ENCODE measurements around the gene SETX.

Gene SETX

GRCh38 chr9:132267660-132268059 lies 87.1 kb downstream of the SETX start:
- Histone ChIP-seq H3K4me3 (ENCODE audit: low read length) (no peak overlapping the region), H3K36me3 (replicated peaks; ENCODE audit: low read depth, low read length) (peaks cover 86% of the 10 kb centered on the region), H3K4me2 (ENCODE audit: low read length) (no peak overlapping the region), H3K9me3 (ENCODE audit: insufficient read depth, low read length) (peaks cover 16% of the 10 kb centered on the region), H4K20me1 (ENCODE audit: insufficient read depth, low read length) (0 out of 2 replicates have a peak, but pooled peaks cover 6% of the 10 kb centered on the region), H2AFZ (ENCODE audit: low read depth, low read length) (no peak overlapping the region), H3K27ac (ENCODE audit: low read length) (no peak overlapping the region), H3K9ac (ENCODE audit: low read length) (no peak overlapping the region), H3K4me1 (ENCODE audit: low read length) (peaks cover 8% of the 10 kb centered on the region; the same call in 1 of the 2 replicates), H3K79me2 (ENCODE audit: low read length) (no peaks in the 10 kb centered on the region), H3K27me3 (ENCODE audit: low read depth, low read length) (no peaks in the 10 kb centered on the region)
- no peak for TF ChIP-seq CTCF (IDR thresholded peaks at IDR 0.05; ENCODE audit: low read depth, low read length)
- no peak for TF ChIP-seq EZH2phosphoT487 (IDR thresholded peaks at IDR 0.05; ENCODE audit: low read depth)

DNA sequence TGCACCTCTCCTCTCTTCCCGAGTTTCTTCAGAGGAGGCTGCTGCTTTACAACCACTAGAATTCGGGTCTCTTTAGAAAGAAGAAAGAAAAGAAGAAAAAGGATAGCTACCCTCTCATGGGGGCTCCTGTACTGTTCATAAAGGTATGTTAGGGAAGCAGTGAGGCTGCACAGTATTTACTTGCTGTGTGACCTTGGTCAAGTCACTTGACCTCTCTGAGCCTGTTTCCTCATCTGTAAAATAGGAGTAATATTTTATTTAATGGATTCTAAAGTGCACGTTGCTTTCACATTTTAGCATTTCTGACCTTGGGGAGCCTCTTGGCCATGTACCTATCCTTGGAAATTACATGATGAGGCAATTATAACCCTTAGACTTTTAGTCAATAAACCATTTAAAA lies 88.8 kb downstream of the SETX start:
- H3K36me3 ChIP-seq (replicated peaks; ENCODE audit: low read depth, low read length) = peaks cover 72% of the 10 kb centered on the region
- no peak overlapping the region for H2AFZ ChIP-seq (ENCODE audit: low read depth, low read length)
- H3K4me3 ChIP-seq (ENCODE audit: low read length) = no peak overlapping the region
- no peak overlapping the region for H3K4me2 ChIP-seq (ENCODE audit: low read length)
- H3K9me3 ChIP-seq (ENCODE audit: insufficient read depth, low read length) = peaks cover 16% of the 10 kb centered on the region
- no peak for TF ChIP-seq CTCF (IDR thresholded peaks at IDR 0.05; ENCODE audit: low read depth, low read length)
- no peak for TF ChIP-seq EZH2phosphoT487 (IDR thresholded peaks at IDR 0.05; ENCODE audit: low read depth)
- no peaks in the 10 kb centered on the region for H3K79me2 ChIP-seq (ENCODE audit: low read length)
- H3K9ac ChIP-seq (ENCODE audit: low read length) = no peak overlapping the region
- no peak overlapping the region for H3K27ac ChIP-seq (ENCODE audit: low read length)
- no peaks in the 10 kb centered on the region for H3K27me3 ChIP-seq (ENCODE audit: low read depth, low read length)
- H3K4me1 ChIP-seq (ENCODE audit: low read length) = peaks cover 8% of the 10 kb centered on the region; the same call in 1 of the 2 replicates
- peaks cover 14% of the 10 kb centered on the region for H4K20me1 ChIP-seq (ENCODE audit: insufficient read depth, low read length)

GRCh38 chr9:132260846-132261245 lies 93.9 kb downstream of the SETX start:
- Histone ChIP-seq H3K9me3 (ENCODE audit: insufficient read depth, low read length) (no peaks in the 10 kb centered on the region), H4K20me1 (ENCODE audit: insufficient read depth, low read length) (peaks cover 14% of the 10 kb centered on the region), H3K36me3 (replicated peaks; ENCODE audit: low read depth, low read length) (peaks cover 28% of the 10 kb centered on the region), H3K4me1 (ENCODE audit: low read length) (peaks cover 5% of the 10 kb centered on the region; the same call in 1 of the 2 replicates), H2AFZ (ENCODE audit: low read depth, low read length) (no peak overlapping the region), H3K27me3 (ENCODE audit: low read depth, low read length) (no peaks in the 10 kb centered on the region), H3K9ac (ENCODE audit: low read length) (no peak overlapping the region), H3K4me3 (ENCODE audit: low read length) (no peak overlapping the region), H3K27ac (ENCODE audit: low read length) (no peak overlapping the region), H3K79me2 (ENCODE audit: low read length) (no peaks in the 10 kb centered on the region), H3K4me2 (ENCODE audit: low read length) (no peak overlapping the region)
- no peak for TF ChIP-seq CTCF (IDR thresholded peaks at IDR 0.05; ENCODE audit: low read depth, low read length)
- TF ChIP-seq EZH2phosphoT487 (IDR thresholded peaks at IDR 0.05; ENCODE audit: low read depth) = no peak

DNA sequence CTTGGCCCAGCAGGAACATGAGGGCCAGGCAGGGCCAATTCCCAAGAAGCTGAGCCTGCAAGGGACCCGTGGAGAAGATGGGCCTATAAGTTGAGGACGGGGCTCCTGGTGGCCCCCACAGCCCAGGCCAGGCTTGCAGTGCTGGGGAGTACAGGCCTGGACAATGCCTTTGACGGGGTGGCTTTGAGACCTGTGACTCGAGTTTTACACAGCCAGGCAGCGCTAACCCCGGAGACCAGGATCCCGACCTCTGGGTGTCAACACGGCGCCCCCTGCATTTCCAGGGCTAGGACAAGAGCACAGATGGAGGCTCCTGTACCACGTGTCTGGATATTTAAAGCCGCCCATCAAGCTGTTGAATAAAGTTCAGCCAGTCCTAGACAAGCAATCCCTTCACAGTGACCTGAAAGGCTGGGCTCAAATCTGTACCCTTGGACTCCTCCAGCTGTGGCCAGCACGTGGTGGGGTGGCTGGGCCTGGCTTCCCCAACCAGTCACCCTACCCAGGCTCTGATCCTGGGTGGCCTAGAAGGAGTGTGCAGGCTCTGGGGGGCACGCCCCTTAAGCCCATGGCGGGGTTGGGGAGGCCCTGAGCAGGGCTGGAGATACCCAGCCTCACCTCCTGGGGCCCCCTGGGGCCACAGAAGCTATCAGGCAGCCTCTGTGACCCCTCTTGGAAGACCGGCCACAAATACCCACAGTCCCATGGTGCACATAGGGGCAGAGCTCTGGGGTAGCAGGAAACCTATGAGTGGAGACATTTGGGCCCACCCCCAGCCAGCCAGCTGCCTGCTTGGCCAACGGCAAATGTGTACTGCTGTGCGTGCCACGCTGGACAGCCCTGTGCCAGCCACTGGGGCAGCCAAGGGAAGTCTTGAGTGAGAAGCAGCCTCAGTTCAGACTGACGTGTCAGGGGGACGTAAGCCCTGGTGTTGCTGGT lies 104.2 kb downstream of the SETX start:
- Histone ChIP-seq H3K27ac (ENCODE audit: low read length) (no peak overlapping the region), H3K27me3 (ENCODE audit: low read depth, low read length) (peaks cover 14% of the 10 kb centered on the region), H3K4me1 (ENCODE audit: low read length) (no peaks in the 10 kb centered on the region), H2AFZ (ENCODE audit: low read depth, low read length) (no peak overlapping the region), H3K9me3 (ENCODE audit: insufficient read depth, low read length) (no peaks in the 10 kb centered on the region), H3K36me3 (replicated peaks; ENCODE audit: low read depth, low read length) (no peaks in the 10 kb centered on the region), H3K79me2 (ENCODE audit: low read length) (no peaks in the 10 kb centered on the region), H4K20me1 (ENCODE audit: insufficient read depth, low read length) (no peaks in the 10 kb centered on the region), H3K9ac (ENCODE audit: low read length) (no peak overlapping the region), H3K4me2 (ENCODE audit: low read length) (no peak overlapping the region), H3K4me3 (ENCODE audit: low read length) (no peak overlapping the region)
- no peak for TF ChIP-seq EZH2phosphoT487 (IDR thresholded peaks at IDR 0.05; ENCODE audit: low read depth)
- TF ChIP-seq CTCF (IDR thresholded peaks at IDR 0.05; ENCODE audit: low read depth, low read length) = no peak

All from OCI-LY3 (cell line).